ENCODE results near the gene ZNF326. TPM values are rescaled to one million over a fixed set of nuclear protein-coding genes. Genes with fewer than 3 reads are reported as not detected.

Gene ZNF326
- total RNA-seq, 1 experiment from 2014 or later = 39.0 TPM

- Mint-ChIP-seq H3K9me3 (peaks cover 6 to 7% of the 10 kb centered on the region in 2 experiments), H3K4me1 (peaks cover 11% of the 10 kb centered on the region in 2 experiments), H3K36me3 (ENCODE audit: insufficient read depth in 1 of 3, low read depth in 3 of 3) (peaks cover 5 to 6% (median 6%) of the 10 kb centered on the region in 3 experiments), H3K27ac (no peak overlapping the region), H3K27me3 (ENCODE audit: low read depth) (peaks cover 2% of the 10 kb centered on the region; the same call in 1 of the 2 replicates), H3K4me3 (no peak overlapping the region)
- DNase-seq = no peak
- H2AFZ ChIP-seq (ENCODE audit: low read length) = no peak overlapping the region
- no peak overlapping the region for H2BK15ac ChIP-seq (ENCODE audit: low read depth, low read length)
- no peak overlapping the region for H3K14ac ChIP-seq (ENCODE audit: insufficient read depth, low read length)
- no peak overlapping the region for H2BK5ac ChIP-seq (ENCODE audit: insufficient read length, low read length)
- no peaks in the 10 kb centered on the region for H3K9me3 ChIP-seq (ENCODE audit: control insufficient read depth, low read depth, low read length)
- H3K79me2 ChIP-seq (ENCODE audit: insufficient read depth, low read length) = no peaks in the 10 kb centered on the region
- H3T11ph ChIP-seq (ENCODE audit: low read length) = no peak overlapping the region
- no CpG with 5 or more reads among the region's 5 CpGs for WGBS (ENCODE audit: extremely low coverage, insufficient read length, low lambda C conversion rate)
- no peak overlapping the region for H3K23ac ChIP-seq (ENCODE audit: insufficient read length, low read depth, low read length)
- no peak overlapping the region for H3K18ac ChIP-seq (ENCODE audit: insufficient read length, low read depth, low read length)
- no peaks in the 10 kb centered on the region for H3K23me2 ChIP-seq (ENCODE audit: insufficient read length, low read depth, low read length, poor library complexity, severe bottlenecking)
- no peak overlapping the region for H3K27ac ChIP-seq (ENCODE audit: insufficient read length, low read depth, low read length)
- no peak overlapping the region for H3K56ac ChIP-seq (ENCODE audit: insufficient read length, low read depth, low read length)
- no peak overlapping the region for H3K4me2 ChIP-seq (ENCODE audit: insufficient read depth, insufficient read length, low read length)
- no peak overlapping the region for H4K8ac ChIP-seq (replicated peaks; ENCODE audit: insufficient read length, low read depth, low read length)
- no peak overlapping the region for H2BK12ac ChIP-seq (ENCODE audit: insufficient read length, low read depth, low read length)
- no peaks in the 10 kb centered on the region for H4K20me1 ChIP-seq (ENCODE audit: control insufficient read depth, insufficient read depth, insufficient read length)
- no peak overlapping the region for H2AK5ac ChIP-seq (ENCODE audit: insufficient read length, low read length)
- H3K4me1 ChIP-seq (ENCODE audit: insufficient read depth, low read length) = no peaks in the 10 kb centered on the region
- H3K79me1 ChIP-seq (ENCODE audit: insufficient read depth, low read depth, low read length, poor library complexity, severe bottlenecking) = no peaks in the 10 kb centered on the region
- H2BK120ac ChIP-seq (ENCODE audit: low read depth, low read length, poor library complexity, severe bottlenecking) = no peak overlapping the region
- H3K4ac ChIP-seq (ENCODE audit: low read depth, low read length) = no peak overlapping the region
- TF ChIP-seq CTCF (conservative IDR thresholded peaks at IDR 0.05) = no peak
- no peaks in the 10 kb centered on the region for H3K27me3 ChIP-seq (ENCODE audit: insufficient read depth, low read length)
- H4K5ac ChIP-seq (ENCODE audit: insufficient read length, low read depth, low read length) = no peak overlapping the region
- H3K9ac ChIP-seq (ENCODE audit: extremely low read depth, insufficient read length, low read length) = no peak overlapping the region
- no peak overlapping the region for H4K91ac ChIP-seq (ENCODE audit: insufficient read length, low read depth, low read length)
- H2BK20ac ChIP-seq (ENCODE audit: low read depth, low read length, poor library complexity, severe bottlenecking) = no peak overlapping the region
Measured at GRCh38 chr1:90068611-90069280, 73.8 kb downstream of the ZNF326 start.

Measured in H9 (cell line).